CD4-positive, alpha-beta T cell (primary cell): ENCODE data around the gene KPNB1. TPM values are rescaled to one million over a fixed set of nuclear protein-coding genes. Genes with fewer than 3 reads are reported as not detected.

ENCODE experiments used
- ATAC-seq: fragments of 200-7000 bp; cut with Tn5 transposase; one replicate; pipeline ENCODE4 v1.10.0; 2022; ENCODE audit warnings: mild to moderate bottlenecking; ENCODE audit not compliant: poor library complexity
- CTCF ChIA-PET: fragments of 350-600 bp; sonication (Branson Sonifier 250); formaldehyde crosslinking; loops from one replicate; lab custom pipeline; 2021; ENCODE audit warnings: antibody characterized with exemption, inconsistent platforms; lab: Charles Lee
- POLR2A ChIA-PET: fragments of 350-600 bp; sonication (Branson Sonifier 250); formaldehyde crosslinking; loops from one replicate; lab custom pipeline; 2021; ENCODE audit warnings: antibody characterized with exemption, inconsistent platforms; lab: Charles Lee
- DNase-seq, 14 experiments: peaks; one replicate each; pipeline ENCODE4 v3.0.0-alpha.2; 2013 to 2020; ENCODE audit warnings: mixed read lengths in 2 of 14
- H3K27ac ChIP-seq, 2 donors: one replicate each; pipeline versions ENCODE4 v1.5.1 to v1.7.0; 2013; ENCODE audit warnings: low read length in 2 of 2, low read depth in 1 of 2, mild to moderate bottlenecking in 1 of 2
- H3K27me3 ChIP-seq, 2 experiments: 1 replicate in 1 of 2; 2 replicates in 1 of 2; pipeline versions ENCODE4 v1.6.1 to v1.7.0; 2013; ENCODE audit warnings: low read length in 2 of 2, control low read depth in 1 of 2, mild to moderate bottlenecking in 1 of 2, moderate library complexity in 1 of 2; ENCODE audit not compliant: insufficient read depth in 2 of 2, control insufficient read depth in 1 of 2
- H3K36me3 ChIP-seq: one replicate; pipeline ENCODE4 v1.6.1; 2013; ENCODE audit warnings: low read length, control low read depth; ENCODE audit not compliant: insufficient read depth
- H3K4me1 ChIP-seq: one replicate; pipeline ENCODE4 v1.6.1; 2013; ENCODE audit warnings: low read length, control low read depth; ENCODE audit not compliant: insufficient read depth
- H3K4me3 ChIP-seq: one replicate; pipeline ENCODE4 v1.5.1; 2013; ENCODE audit warnings: mild to moderate bottlenecking, low read length, moderate library complexity
- H3K9me3 ChIP-seq, 2 experiments: 1 replicate in 1 of 2; 2 replicates in 1 of 2; pipeline versions ENCODE4 v1.6.1 to v1.7.0; 2013; ENCODE audit warnings: low read length in 2 of 2, mild to moderate bottlenecking in 2 of 2, control low read depth in 1 of 2, moderate library complexity in 1 of 2; ENCODE audit not compliant: control insufficient read depth in 1 of 2, insufficient read depth in 1 of 2
- H3K27ac Mint-ChIP-seq: one replicate; pipeline ENCODE4 v1.8.0; 2020; ENCODE audit warnings: mixed read lengths
- H3K27me3 Mint-ChIP-seq: one replicate; pipeline ENCODE4 v1.8.0; 2021; ENCODE audit warnings: mixed read lengths
- H3K36me3 Mint-ChIP-seq: one replicate; pipeline ENCODE4 v1.8.0; 2021; ENCODE audit warnings: low read depth, mixed read lengths
- H3K4me1 Mint-ChIP-seq: one replicate; pipeline ENCODE4 v1.8.0; 2021; ENCODE audit warnings: low read depth, mixed read lengths
- H3K4me3 Mint-ChIP-seq: one replicate; pipeline ENCODE4 v1.8.0; 2020; ENCODE audit warnings: mild to moderate bottlenecking, mixed read lengths
- H3K9me3 Mint-ChIP-seq: one replicate; pipeline ENCODE4 v1.8.0; 2020; ENCODE audit warnings: mixed read lengths
- CTCF ChIP-seq: fragments of 200-600 bp; IDR thresholded peaks from one replicate; pipeline ENCODE4 v1.8.0; 2022; ENCODE audit warnings: antibody characterized with exemption, mild to moderate bottlenecking
- intact Hi-C, 2 experiments: fragments of 100-400 bp; cut with DNase I in 1 of 2; cut with micrococcal nuclease in 1 of 2; formaldehyde crosslinking; loops; one replicate each; pipeline versions ENCODE4 v1.15.1 to v1.9.0; 2023 to 2025; cut with DNase I, micrococcal nuclease
- total RNA-seq, 174 experiments: library from RNA in 2 of 174; stranded (reverse) in 2 of 174; gene quantifications; one replicate each; pipeline ENCODE4 v1.2.3 and lab custom pipeline; 2021 to 2026

Gene KPNB1
- total RNA-seq, 2 experiments from 2014 or later, result 145 to 151 TPM

- Mint-ChIP-seq H3K36me3 (no peaks in the 10 kb centered on the region), H3K4me3 (peak overlapping the region; percentile 32), H3K4me1 (peaks cover 67% of the 10 kb centered on the region), H3K27me3 (no peaks in the 10 kb centered on the region), H3K9me3 (no peaks in the 10 kb centered on the region), H3K27ac (no peak overlapping the region)
- no peak for ATAC-seq
- no peak overlapping the region for H3K4me3 ChIP-seq
- POLR2A ChIA-PET, result interaction anchor here (1.6 kb wide), 1 partner anchor 54 kb away, joined by 7 read pairs; the partner anchor contains the start of gene KPNB1
- intact Hi-C loops, result no loop called here
- H3K4me1 ChIP-seq, result peaks cover 82% of the 10 kb centered on the region
- CTCF ChIA-PET, result interaction anchor here (1.8 kb wide), 1 partner anchor 28 kb away, joined by 5 read pairs; the partner anchor contains the start of gene TBX21
- H3K36me3 ChIP-seq, result no peaks in the 10 kb centered on the region
- peak overlapping the region in 1 of 2 donors; percentile 20 for H3K27ac ChIP-seq
- peak in 1 of 14 experiments; percentile 19 for DNase-seq
- no peaks in the 10 kb centered on the region for H3K27me3 ChIP-seq
- no peaks in the 10 kb centered on the region for H3K9me3 ChIP-seq
- TF ChIP-seq CTCF, result no peak
Observed at GRCh38 chr17:47704736-47705135, 55.0 kb downstream of the KPNB1 start.

DNA sequence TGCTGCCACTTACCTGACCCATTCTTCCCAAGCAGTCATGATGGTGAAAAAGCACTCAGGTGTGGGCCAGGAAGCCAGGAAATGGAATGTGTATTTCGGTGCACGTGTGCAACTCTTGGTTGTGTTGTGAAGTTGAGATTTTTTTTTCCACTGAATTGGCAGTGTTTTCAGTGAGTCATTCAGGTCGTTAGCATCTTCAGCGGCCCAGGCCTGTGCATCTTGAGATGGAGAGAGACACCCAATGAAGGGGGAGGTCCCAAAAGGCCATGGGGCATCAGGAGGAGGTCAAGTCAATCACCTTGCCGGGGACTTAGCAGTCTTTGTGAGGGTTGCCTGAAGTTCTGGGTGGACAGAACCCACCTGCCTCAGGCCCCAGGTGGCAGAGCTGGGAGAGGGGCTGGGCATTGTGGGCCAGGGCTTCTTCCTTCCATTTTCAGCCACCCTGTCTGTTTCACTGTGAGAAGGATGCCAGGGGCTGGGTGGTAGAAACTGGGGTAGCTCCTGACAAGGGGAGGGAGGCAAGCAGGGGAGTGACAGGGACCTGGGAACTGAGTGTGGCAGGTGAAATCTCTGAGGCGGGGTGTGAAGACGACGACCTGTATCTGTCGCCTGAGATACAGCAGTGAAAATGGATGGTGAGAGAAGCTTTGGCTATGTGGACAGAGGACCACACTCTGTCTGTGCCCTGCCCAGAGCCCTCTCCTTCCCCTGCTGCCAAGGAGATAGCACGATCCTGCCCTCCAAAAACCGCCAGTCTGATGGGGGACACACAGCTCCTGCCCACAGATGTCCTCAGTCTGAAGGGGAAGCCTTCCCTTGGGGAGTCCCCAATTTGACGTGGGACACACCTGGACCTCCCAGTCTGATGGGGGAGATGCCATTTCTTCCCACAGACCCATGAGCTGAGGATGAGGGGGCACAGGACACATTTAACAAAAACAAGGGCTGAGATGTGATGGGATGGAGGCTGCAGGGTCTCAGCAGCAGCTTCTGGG, 56.1 kb downstream of the KPNB1 start:
- Histone ChIP-seq H3K27me3 (no peaks in the 10 kb centered on the region), H3K27ac (peak overlapping the region in 1 of 2 donors; percentile 49), H3K36me3 (peaks cover 5% of the 10 kb centered on the region), H3K4me3 (no peak overlapping the region), H3K9me3 (no peaks in the 10 kb centered on the region), H3K4me1 (peaks cover 72% of the 10 kb centered on the region)
- DNase-seq (peak in 5 of 14 experiments; percentile 45 to 60 (median 51)), ATAC-seq (peak; percentile 10)
- CTCF ChIA-PET, result interaction anchor here (0.7 to 1.3 kb wide), 2 partner anchors 27 to 31 kb away, joined by 3 read pairs; partner anchors contain the start of gene TBX21
- H3K4me1 Mint-ChIP-seq, result peaks cover 67% of the 10 kb centered on the region
- H3K27ac Mint-ChIP-seq, result peak overlapping the region; percentile 77
- TF ChIP-seq CTCF, result no peak
- no peaks in the 10 kb centered on the region for H3K36me3 Mint-ChIP-seq
- intact Hi-C loops, result no loop called here
- H3K27me3 Mint-ChIP-seq, result no peaks in the 10 kb centered on the region
- no peaks in the 10 kb centered on the region for H3K9me3 Mint-ChIP-seq
- POLR2A ChIA-PET, result interaction anchor here (0.6 to 3.0 kb wide), 7 partner anchors 12 to 57 kb away, joined by 3 to 8 read pairs (median 3); partner anchors contain the start of genes TBKBP1 and TBX21
- peak overlapping the region; percentile 75 for H3K4me3 Mint-ChIP-seq

- Histone ChIP-seq H3K4me1 (peaks cover 71% of the 10 kb centered on the region), H3K36me3 (peaks cover 7% of the 10 kb centered on the region), H3K27ac (no peak overlapping the region), H3K4me3 (no peak overlapping the region), H3K9me3 (no peaks in the 10 kb centered on the region), H3K27me3 (no peaks in the 10 kb centered on the region)
- no peak for TF ChIP-seq CTCF
- POLR2A ChIA-PET, result interaction anchor here (1.2 to 3.0 kb wide), 3 partner anchors 14 to 35 kb away, joined by 3 to 8 read pairs (median 3); partner anchors contain the start of gene TBX21
- DNase-seq (no peak), ATAC-seq (no peak)
- Mint-ChIP-seq H3K4me1 (peaks cover 58% of the 10 kb centered on the region), H3K4me3 (peak overlapping the region; percentile 75), H3K27me3 (no peaks in the 10 kb centered on the region), H3K9me3 (no peaks in the 10 kb centered on the region), H3K27ac (peak overlapping the region; percentile 77), H3K36me3 (no peaks in the 10 kb centered on the region)
- CTCF ChIA-PET, result interaction anchor here (0.6 to 1.6 kb wide), 3 partner anchors 8 to 407 kb away, joined by 3 to 4 read pairs (median 3); partner anchors contain the start of gene TBX21
- intact Hi-C loops, result no loop called here
Observed at GRCh38 chr17:47707056-47707804, 57.5 kb downstream of the KPNB1 start.
